ENCODE data around the gene HEATR5A. TPM values are rescaled to one million over a fixed set of nuclear protein-coding genes. Genes with fewer than 3 reads are reported as not detected.
A peak's percentile ranks its signal among the peaks of the same experiment; 100 is the strongest.
"Not testable (repeated sequence)": the region's sequence is repeated elsewhere in the genome, so short reads cannot be mapped to it uniquely, and the experiment has no call there.

Gene HEATR5A
- total and polyA plus RNA-seq, 8 donors: 3.6 to 92.8 (median 20.7) TPM

DNA sequence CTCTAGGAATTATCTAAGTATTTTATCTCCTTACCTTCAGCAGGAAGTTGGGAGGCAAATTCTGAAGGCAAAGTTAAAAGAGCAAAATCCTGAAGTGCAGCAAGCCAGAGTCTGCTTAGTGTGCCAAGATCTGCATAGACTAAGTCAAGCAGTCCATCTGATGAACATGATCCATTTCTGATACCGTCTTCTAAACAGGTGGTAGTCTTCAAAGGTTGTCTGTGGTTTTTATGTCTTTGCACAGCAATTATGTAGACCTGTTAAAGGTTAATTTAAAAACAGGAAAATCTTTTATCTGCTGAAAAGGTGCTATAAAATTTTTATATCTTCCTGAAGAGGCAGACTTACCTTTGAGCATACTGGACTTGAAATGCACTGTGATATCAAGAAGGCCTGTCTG, 107.4 kb downstream of the HEATR5A start:
- intact Hi-C loops (cut with DNase I; ENCODE audit: low total_unique reads): no loop called here
- no peak overlapping the region for H3K4me3 ChIP-seq
- peaks cover 14 to 94% (median 84%) of the 10 kb centered on the region in 4 donors for H3K36me3 ChIP-seq
- 90 to 97% (median 93%) methylated on average over 1 of the region's 1 CpG for WGBS, 5 donors
- no peaks in the 10 kb centered on the region for H3K9me3 ChIP-seq
- no peaks in the 10 kb centered on the region for H3K27me3 ChIP-seq
- H3K27ac ChIP-seq: no peak overlapping the region
- DNase-seq: no peak
- TF ChIP-seq, protein P1, sequence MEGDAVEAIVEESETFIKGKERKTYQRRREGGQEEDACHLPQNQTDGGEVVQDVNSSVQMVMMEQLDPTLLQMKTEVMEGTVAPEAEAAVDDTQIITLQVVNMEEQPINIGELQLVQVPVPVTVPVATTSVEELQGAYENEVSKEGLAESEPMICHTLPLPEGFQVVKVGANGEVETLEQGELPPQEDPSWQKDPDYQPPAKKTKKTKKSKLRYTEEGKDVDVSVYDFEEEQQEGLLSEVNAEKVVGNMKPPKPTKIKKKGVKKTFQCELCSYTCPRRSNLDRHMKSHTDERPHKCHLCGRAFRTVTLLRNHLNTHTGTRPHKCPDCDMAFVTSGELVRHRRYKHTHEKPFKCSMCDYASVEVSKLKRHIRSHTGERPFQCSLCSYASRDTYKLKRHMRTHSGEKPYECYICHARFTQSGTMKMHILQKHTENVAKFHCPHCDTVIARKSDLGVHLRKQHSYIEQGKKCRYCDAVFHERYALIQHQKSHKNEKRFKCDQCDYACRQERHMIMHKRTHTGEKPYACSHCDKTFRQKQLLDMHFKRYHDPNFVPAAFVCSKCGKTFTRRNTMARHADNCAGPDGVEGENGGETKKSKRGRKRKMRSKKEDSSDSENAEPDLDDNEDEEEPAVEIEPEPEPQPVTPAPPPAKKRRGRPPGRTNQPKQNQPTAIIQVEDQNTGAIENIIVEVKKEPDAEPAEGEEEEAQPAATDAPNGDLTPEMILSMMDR (IDR thresholded peaks at IDR 0.05): no peak
- H3K4me1 ChIP-seq: peaks cover 0 to 2% (median 0%) of the 10 kb centered on the region in 4 donors

DNA sequence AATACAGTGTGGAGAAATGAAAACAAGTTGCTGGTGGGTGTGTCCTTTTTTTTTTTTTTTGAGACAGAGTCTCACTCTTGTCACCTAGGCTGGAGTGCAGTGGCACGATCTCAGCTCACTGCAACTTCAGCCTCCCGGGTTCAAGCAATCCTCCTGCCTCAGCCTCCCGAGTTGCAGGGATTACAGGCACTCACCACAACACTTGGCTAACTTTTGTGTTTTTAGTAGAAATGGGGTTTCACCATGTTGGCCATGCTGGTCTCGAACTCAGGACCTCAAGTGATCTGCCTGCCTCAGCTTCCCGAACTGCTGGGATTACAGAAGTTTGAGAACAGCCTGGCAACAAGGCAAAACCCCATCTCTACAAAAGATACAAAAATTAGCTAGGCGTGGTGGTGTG, 108.0 kb downstream of the HEATR5A start:
- 94 to 99% (median 97%) methylated on average over 6 of the region's 6 CpGs for WGBS, 5 donors
- peaks cover 14 to 95% (median 84%) of the 10 kb centered on the region in 4 donors for H3K36me3 ChIP-seq
- not testable (repeated sequence) for H3K4me1 ChIP-seq

DNA sequence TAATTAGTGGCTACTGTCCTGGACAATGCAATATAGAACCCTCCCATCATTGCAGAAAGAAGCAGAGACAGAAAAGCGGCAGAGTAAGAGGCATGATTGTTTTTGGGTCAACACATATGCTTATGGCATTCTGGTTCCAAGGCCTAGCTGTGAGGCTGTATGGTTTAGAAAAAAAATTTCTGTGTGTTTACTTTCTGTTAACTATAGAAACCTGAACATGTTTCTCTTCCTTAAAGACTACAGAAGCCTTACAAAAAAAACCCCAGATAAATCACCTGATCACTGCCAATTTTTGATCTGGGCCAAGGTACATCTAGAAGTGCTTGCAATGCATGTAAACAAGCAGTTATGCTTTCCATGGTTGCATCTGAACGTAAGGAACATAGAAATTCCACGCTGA, 112.7 kb downstream of the HEATR5A start:
- peak overlapping the region in 1 of 5 donors; percentile 25 for H3K27ac ChIP-seq
- no peak for DNase-seq
- peaks cover 7 to 95% (median 90%) of the 10 kb centered on the region in 4 donors for H3K36me3 ChIP-seq
- H3K27me3 ChIP-seq: no peaks in the 10 kb centered on the region
- TF ChIP-seq POLR2AphosphoS5 (IDR thresholded peaks at IDR 0.05): no peak
- TF ChIP-seq POLR2A (IDR thresholded peaks at IDR 0.05): no peak
- TF ChIP-seq, protein P1 (IDR thresholded peaks at IDR 0.05): no peak
- TF ChIP-seq EP300 (IDR thresholded peaks at IDR 0.05): no peak
- H3K4me3 ChIP-seq: no peak overlapping the region
- WGBS, 5 donors: 75 to 93% (median 79%) methylated on average over 3 of the region's 3 CpGs
- H3K4me1 ChIP-seq: peaks cover 0 to 10% (median 0%) of the 10 kb centered on the region in 4 donors
- H3K9me3 ChIP-seq: no peaks in the 10 kb centered on the region
- intact Hi-C loops (cut with DNase I; ENCODE audit: low total_unique reads): no loop called here

More for the DNA sequence above, 108.0 kb downstream of the HEATR5A start:
- H3K27me3 ChIP-seq; H3K4me3 ChIP-seq; H3K9me3 ChIP-seq; H3K27ac ChIP-seq; intact Hi-C loops (cut with DNase I; ENCODE audit: low total_unique reads); DNase-seq: not testable (repeated sequence)

DNA sequence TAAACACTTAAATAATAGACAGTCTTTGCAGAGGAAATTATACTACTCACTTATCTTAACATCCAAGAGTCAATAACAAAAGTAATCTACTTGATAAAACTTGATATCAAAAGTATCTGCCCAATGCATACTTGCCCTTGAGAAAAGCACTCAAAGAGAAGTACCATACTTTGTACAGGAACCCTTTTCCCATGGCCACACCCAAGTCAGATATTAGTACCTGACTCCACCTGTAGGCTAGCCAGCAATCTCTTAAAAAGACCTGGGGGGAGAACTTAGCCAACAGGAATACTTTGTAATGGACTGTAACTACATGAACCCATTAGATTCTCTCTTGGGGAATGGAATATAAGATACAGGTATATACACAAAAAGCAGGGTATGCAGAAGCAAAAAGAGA, 113.2 kb downstream of the HEATR5A start:
- Histone ChIP-seq H3K36me3 (peaks cover 5 to 94% (median 87%) of the 10 kb centered on the region in 4 donors), H3K9me3 (no peaks in the 10 kb centered on the region), H3K4me3 (no peak overlapping the region), H3K4me1 (peaks cover 0 to 10% (median 0%) of the 10 kb centered on the region in 4 donors), H3K27ac (peak overlapping the region in 1 of 5 donors; percentile 25), H3K27me3 (no peaks in the 10 kb centered on the region)
- intact Hi-C loops (cut with DNase I; ENCODE audit: low total_unique reads): no loop called here
- TF ChIP-seq, protein P1 (IDR thresholded peaks at IDR 0.05): no peak
- TF ChIP-seq POLR2AphosphoS5 (IDR thresholded peaks at IDR 0.05) (no peak), EP300 (IDR thresholded peaks at IDR 0.05) (no peak), POLR2A (IDR thresholded peaks at IDR 0.05) (no peak)
- peak in 1 of 2 donors; percentile 18 for DNase-seq

DNA sequence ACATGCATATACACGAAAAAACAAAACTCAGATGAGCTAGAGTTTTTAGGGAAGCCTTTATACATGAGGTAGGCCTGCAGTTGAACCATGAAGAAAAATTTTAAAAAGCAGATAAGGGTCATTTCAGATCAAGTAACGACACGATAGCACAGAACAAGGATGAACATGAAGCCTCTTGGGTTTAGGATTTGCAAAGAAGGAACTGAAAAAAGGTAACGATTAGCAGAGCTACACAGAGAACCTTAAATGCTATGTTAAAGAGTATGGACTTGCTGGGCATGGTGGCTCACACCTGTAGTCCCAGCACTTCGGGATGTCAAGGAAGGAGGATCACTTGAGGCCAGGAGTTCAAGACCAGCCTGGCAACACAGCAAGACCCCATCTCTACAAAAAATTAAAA, 116.7 kb downstream of the HEATR5A start:
- no peak for DNase-seq
- H3K4me1 ChIP-seq: peaks cover 0 to 10% (median 0%) of the 10 kb centered on the region in 4 donors
- H3K27me3 ChIP-seq: no peaks in the 10 kb centered on the region
- intact Hi-C loops (cut with DNase I; ENCODE audit: low total_unique reads): no loop called here
- WGBS, 5 donors: 81 to 97% (median 95%) methylated on average over 5 of the region's 5 CpGs
- H3K9me3 ChIP-seq: no peaks in the 10 kb centered on the region
- no peak overlapping the region for H3K27ac ChIP-seq
- no peak for TF ChIP-seq EP300 (IDR thresholded peaks at IDR 0.05)
- H3K4me3 ChIP-seq: no peak overlapping the region
- H3K36me3 ChIP-seq: peaks cover 6 to 96% (median 86%) of the 10 kb centered on the region in 4 donors
